BE2C (cell line): Measurements from ENCODE around the gene NR2F2.

ENCODE experiments used
- DNase-seq: peaks from one replicate; pipeline ENCODE4 v3.0.0-alpha.2; 2020
- H3K27me3 ChIP-seq: fragments of 250-450 bp; sonication (Bioruptor Pico); 2 replicates; pipeline ENCODE4 v1.5.1; 2020; ENCODE audit warnings: mild to moderate bottlenecking
- H3K36me3 ChIP-seq: fragments of 250-450 bp; sonication (Bioruptor Pico); 2 replicates; pipeline ENCODE4 v1.5.1; 2020; ENCODE audit warnings: mild to moderate bottlenecking
- H3K4me1 ChIP-seq: fragments of 250-450 bp; sonication (Bioruptor Pico); 2 replicates; pipeline ENCODE4 v1.5.1; 2020
- H3K4me3 ChIP-seq: 2 replicates; pipeline ENCODE4 v1.5.1; 2011; ENCODE audit warnings: low read depth, low read length
- H3K9me3 ChIP-seq: fragments of 250-450 bp; sonication (Bioruptor Pico); 2 replicates; pipeline ENCODE4 v1.5.1; 2020
- TF ChIP-seq, protein P1 (sequence below): IDR thresholded peaks from 2 replicates; pipeline ENCODE4 v1.5.1; 2012; ENCODE audit warnings: mild to moderate bottlenecking, low read depth, low read length

The NR2F2 gene

DNA sequence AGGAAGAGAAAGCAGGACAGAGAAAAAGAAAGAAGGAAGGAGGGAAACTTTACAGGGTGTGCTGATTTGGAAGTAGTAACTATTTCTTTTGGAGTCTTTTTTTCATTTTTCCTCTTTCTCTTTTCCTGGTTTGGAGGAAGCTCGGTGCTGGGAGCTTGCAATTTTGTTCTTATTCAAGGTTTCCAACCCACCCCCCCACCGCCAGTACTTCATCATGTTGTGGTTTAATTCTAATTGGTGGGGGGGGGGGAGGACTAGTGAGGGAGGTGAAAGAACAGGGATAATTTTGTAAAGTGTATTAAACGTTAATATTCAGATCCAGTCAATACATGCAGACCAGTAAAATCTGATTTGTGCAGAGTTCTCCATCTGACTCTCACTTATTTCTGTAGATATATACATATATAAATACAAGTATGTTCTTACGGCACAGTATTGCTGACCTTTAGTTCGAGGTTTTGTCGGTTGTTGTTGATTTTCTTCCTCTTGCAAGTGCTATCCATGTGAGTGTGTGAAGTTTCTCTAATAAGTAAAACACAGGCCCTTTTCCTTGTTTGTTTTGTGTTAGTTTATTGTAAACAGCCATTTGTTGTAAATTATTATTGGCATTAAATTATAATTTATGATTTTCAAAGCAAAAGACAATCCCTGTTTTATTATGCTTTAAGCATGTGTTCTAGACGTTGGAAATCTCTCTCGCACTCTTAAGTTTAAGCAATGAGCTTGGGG, 9.3 kb downstream of the NR2F2 start:
- Histone ChIP-seq H3K36me3 (peaks cover 31% of the 10 kb centered on the region), H3K27me3 (no peaks in the 10 kb centered on the region), H3K4me3 (peak overlapping the region; percentile 74), H3K9me3 (no peaks in the 10 kb centered on the region), H3K4me1 (peaks cover 9% of the 10 kb centered on the region)
- TF ChIP-seq, protein P1, sequence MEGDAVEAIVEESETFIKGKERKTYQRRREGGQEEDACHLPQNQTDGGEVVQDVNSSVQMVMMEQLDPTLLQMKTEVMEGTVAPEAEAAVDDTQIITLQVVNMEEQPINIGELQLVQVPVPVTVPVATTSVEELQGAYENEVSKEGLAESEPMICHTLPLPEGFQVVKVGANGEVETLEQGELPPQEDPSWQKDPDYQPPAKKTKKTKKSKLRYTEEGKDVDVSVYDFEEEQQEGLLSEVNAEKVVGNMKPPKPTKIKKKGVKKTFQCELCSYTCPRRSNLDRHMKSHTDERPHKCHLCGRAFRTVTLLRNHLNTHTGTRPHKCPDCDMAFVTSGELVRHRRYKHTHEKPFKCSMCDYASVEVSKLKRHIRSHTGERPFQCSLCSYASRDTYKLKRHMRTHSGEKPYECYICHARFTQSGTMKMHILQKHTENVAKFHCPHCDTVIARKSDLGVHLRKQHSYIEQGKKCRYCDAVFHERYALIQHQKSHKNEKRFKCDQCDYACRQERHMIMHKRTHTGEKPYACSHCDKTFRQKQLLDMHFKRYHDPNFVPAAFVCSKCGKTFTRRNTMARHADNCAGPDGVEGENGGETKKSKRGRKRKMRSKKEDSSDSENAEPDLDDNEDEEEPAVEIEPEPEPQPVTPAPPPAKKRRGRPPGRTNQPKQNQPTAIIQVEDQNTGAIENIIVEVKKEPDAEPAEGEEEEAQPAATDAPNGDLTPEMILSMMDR = no peak
- no peak for DNase-seq

DNA sequence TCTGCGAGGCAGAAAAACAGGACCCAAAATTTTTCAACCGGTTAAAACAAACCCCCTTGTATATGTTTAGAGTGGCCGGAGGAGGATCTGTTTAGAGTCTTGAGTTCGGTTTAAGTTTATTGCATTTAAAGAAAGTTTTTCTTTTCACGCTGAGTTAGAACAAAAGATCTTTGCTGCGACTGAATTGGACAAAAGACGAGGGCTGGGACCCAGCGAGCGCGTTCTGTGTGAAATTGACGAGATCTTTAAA, 9.8 kb downstream of the NR2F2 start:
- Histone ChIP-seq H3K36me3 (peaks cover 26% of the 10 kb centered on the region), H3K27me3 (no peaks in the 10 kb centered on the region), H3K9me3 (no peaks in the 10 kb centered on the region), H3K4me3 (peak overlapping the region; percentile 74), H3K4me1 (peaks cover 9% of the 10 kb centered on the region)
- TF ChIP-seq, protein P1 = no peak
- no peak for DNase-seq

DNA sequence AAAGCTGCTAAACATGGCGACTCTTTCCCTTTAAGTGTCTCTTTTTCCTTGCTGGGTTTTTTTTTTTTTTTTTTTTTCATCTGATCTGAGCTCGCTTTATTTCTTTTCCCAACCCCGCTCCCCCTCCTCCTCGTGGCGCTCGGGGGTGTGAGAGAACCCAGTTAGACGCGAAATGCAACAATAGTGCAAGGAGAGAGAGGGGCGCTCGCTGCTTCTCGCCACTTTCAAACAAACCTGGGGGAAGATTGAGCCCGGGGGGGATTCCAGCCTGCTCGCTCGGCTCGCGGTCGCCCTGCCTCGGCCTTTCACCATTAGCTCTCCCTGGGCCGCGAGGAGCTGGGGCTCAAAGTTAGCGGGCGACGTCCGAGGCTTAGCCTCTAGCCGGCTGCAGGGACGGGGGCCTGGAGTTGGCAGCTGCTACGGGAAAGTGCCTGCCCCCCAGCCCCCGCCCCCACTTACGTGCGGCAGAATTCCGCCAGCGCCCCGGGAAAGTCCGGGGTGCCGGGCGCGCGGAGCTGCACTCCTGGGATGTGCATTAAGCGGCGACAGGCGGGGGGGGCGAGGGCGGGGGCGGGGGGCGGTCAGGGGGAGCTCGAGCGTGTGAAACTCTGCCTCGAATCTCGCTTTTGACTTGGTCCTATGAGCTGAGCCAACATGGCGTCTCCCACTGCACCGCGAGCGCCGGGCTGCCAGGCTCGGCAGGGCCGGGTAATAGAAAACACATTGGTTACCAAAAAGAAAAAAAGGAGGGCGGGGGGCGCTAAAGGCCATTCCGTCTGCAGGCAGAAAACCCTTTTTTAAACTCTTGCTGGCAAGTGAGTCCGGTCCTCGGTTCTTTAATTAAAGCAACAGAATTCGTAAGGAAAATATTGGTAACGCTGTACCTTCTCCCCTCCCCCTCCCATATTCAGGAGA, 10.4 kb downstream of the NR2F2 start:
- Histone ChIP-seq H3K4me1 (peaks cover 9% of the 10 kb centered on the region), H3K9me3 (no peaks in the 10 kb centered on the region), H3K4me3 (peak overlapping the region; percentile 74), H3K27me3 (no peaks in the 10 kb centered on the region), H3K36me3 (peaks cover 21% of the 10 kb centered on the region)
- TF ChIP-seq, protein P1 = no peak
- DNase-seq = peak; percentile 72

DNA sequence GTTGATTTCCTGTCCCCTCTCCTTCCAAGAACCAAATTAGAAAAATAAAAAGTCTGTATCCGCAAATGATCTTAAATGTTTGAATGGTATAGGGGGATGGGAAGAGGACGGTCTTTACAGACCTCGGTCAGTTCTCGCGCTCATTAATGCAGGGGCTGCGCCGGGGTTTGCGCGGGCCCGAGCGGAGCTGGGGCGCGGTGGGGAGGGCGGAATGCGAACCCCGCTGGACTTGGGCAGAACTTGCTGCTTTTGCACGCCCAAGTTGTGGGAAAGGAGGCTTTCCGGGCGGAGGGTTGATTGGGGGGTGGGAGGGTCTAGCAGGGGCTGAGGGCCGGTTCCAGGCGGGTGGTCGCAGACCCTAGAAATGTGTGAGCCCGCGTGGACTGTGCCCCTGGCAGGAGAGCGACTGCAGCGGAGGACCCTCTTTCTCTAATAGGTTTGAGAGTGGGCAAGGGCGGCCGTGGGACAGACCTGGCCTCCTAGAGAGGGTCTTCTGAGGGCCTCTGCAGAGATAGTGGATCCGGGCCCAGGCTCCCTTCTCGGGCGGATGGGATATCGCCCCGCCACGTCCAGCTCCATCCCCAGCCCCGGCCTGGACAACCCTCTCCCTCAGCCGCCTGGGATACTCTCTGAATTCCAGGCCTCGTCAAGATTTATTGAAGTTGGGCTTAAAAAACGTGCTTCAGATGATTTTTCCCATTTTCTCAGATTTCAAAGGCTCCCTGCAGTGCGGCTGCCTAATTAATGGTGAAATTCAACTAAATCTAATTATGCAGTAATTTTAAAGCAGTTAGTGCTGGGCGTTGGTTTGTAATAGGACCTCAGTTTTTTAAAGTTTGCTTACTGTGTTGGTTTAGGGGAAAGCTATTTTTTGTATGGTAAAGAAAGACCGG, 11.3 kb downstream of the NR2F2 start:
- peak overlapping the region; percentile 74 for H3K4me3 ChIP-seq
- peaks cover 12% of the 10 kb centered on the region for H3K36me3 ChIP-seq

DNA sequence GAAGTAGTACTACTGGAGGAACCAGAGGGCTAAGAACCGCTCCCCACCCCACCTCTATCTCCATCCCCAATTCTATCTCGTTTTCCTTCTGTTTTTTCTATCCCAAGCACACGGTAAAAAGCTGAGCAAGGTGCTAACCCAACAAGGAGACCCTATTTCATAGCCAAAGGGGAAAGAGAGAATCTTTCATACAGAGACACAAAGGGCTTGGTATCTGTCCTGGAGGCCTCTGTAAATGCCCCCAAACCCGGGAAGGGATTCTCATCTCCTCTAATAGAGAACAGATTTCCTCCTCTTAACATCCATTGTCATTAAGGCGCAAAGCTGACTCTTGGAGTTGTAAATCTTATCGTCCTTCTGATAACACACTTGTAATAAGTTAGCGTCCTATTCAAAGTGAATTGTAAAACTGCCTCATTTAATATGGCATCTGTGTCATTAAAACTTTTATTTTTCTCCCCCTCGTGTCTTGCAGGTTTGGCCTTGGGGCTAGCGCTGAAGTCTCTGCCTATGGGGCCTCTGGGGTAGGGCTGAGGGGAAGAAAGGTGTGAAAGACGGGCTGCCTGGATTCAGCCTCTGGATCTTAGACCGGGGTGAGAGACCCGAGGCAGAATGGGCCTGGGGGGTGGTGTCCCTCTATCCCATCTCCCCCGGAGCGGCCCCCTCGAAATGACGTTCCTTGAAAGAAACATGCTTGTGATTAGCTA, 12.1 kb downstream of the NR2F2 start:
- Histone ChIP-seq H3K36me3 (peaks cover 4% of the 10 kb centered on the region), H3K27me3 (no peaks in the 10 kb centered on the region), H3K9me3 (no peaks in the 10 kb centered on the region), H3K4me3 (no peak overlapping the region), H3K4me1 (peaks cover 9% of the 10 kb centered on the region)
- TF ChIP-seq, protein P1 = no peak
- no peak for DNase-seq

More for the DNA sequence above, 11.3 kb downstream of the NR2F2 start:
- no peak for DNase-seq
- TF ChIP-seq, protein P1 = no peak
- H3K4me1 ChIP-seq = peaks cover 9% of the 10 kb centered on the region
- H3K9me3 ChIP-seq = no peaks in the 10 kb centered on the region
- H3K27me3 ChIP-seq = no peaks in the 10 kb centered on the region
